GM23338 (cell line): ENCODE measurements around the gene SMC5. TPM values are rescaled to one million over a fixed set of nuclear protein-coding genes. Genes with fewer than 3 reads are reported as not detected.

Source experiments
- ATAC-seq: fragments of 200-7000 bp; cut with Tn5 transposase; 3 replicates; pipeline ENCODE4 v1.9.1; 2020
- DNase-seq: peaks from one replicate; pipeline ENCODE4 v3.0.0-alpha.2; 2015; ENCODE audit warnings: low spot score
- H2AFZ ChIP-seq: fragments of 200-600 bp; sonication (generic); 2 replicates; pipeline ENCODE4 v1.8.0; 2016; ENCODE audit warnings: antibody characterized with exemption, mild to moderate bottlenecking, moderate library complexity
- H3F3A ChIP-seq: fragments of 200-600 bp; sonication (generic); replicated peaks from 2 replicates; pipeline ENCODE4 v1.8.0; 2017; ENCODE audit warnings: antibody characterized with exemption, mixed run types, low read depth
- H3K27ac ChIP-seq: fragments of 200-600 bp; sonication (generic); 2 replicates; pipeline ENCODE4 v1.6.1; 2016; ENCODE audit warnings: low read depth
- H3K27me3 ChIP-seq: fragments of 200-600 bp; sonication (generic); 2 replicates; pipeline ENCODE4 v1.8.0; 2016; ENCODE audit warnings: mild to moderate bottlenecking, mixed run types, moderate library complexity; ENCODE audit not compliant: insufficient read depth
- H3K36me3 ChIP-seq: fragments of 200-600 bp; sonication (generic); 2 replicates; pipeline ENCODE4 v1.8.0; 2016; ENCODE audit warnings: mild to moderate bottlenecking; ENCODE audit not compliant: insufficient read depth
- H3K4me1 ChIP-seq: fragments of 200-600 bp; sonication (generic); 2 replicates; pipeline ENCODE4 v1.8.0; 2016; ENCODE audit warnings: mild to moderate bottlenecking, moderate library complexity; ENCODE audit not compliant: insufficient read depth
- H3K4me2 ChIP-seq: fragments of 200-600 bp; sonication (generic); 2 replicates; pipeline ENCODE4 v1.7.1; 2017; ENCODE audit warnings: mixed run types
- H3K4me3 ChIP-seq: fragments of 200-600 bp; sonication (generic); 2 replicates; pipeline ENCODE4 v1.6.1; 2016; ENCODE audit warnings: mixed run types
- H3K79me2 ChIP-seq: fragments of 200-600 bp; sonication (generic); replicated peaks from 2 replicates; pipeline ENCODE4 v1.8.0; 2017; ENCODE audit warnings: mild to moderate bottlenecking; ENCODE audit not compliant: insufficient read depth
- H3K9me2 ChIP-seq: fragments of 200-600 bp; sonication (generic); 2 replicates; pipeline ENCODE4 v1.8.0; 2017; ENCODE audit not compliant: insufficient read depth
- H4K20me1 ChIP-seq: fragments of 200-600 bp; sonication (generic); replicated peaks from 2 replicates; pipeline ENCODE4 v1.8.0; 2017; ENCODE audit warnings: mild to moderate bottlenecking; ENCODE audit not compliant: insufficient read depth
- H3K27ac Mint-ChIP-seq: 2 replicates; pipeline ENCODE4 v1.8.0; 2020; ENCODE audit warnings: inconsistent platforms, mild to moderate bottlenecking, moderate library complexity, mixed read lengths
- H3K27me3 Mint-ChIP-seq: 3 replicates; pipeline ENCODE4 v1.8.0; 2022; ENCODE audit warnings: low read depth, mild to moderate bottlenecking, moderate library complexity, mixed read lengths, inconsistent platforms; ENCODE audit not compliant: insufficient read depth, poor library complexity
- H3K36me3 Mint-ChIP-seq: 3 replicates; pipeline ENCODE4 v1.8.0; 2021; ENCODE audit warnings: low read depth, mild to moderate bottlenecking, inconsistent platforms, moderate library complexity, mixed read lengths
- H3K4me1 Mint-ChIP-seq: 3 replicates; pipeline ENCODE4 v1.8.0; 2020; ENCODE audit warnings: mild to moderate bottlenecking, inconsistent platforms, mixed read lengths
- H3K4me3 Mint-ChIP-seq: 3 replicates; pipeline ENCODE4 v1.8.0; 2021; ENCODE audit warnings: moderate library complexity, mild to moderate bottlenecking, inconsistent platforms, mixed read lengths
- H3K9me3 Mint-ChIP-seq: 3 replicates; pipeline ENCODE4 v1.8.0; 2020; ENCODE audit warnings: moderate library complexity, mild to moderate bottlenecking, inconsistent platforms, mixed read lengths
- CREB1 ChIP-seq: fragments of 250-450 bp; sonication (Bioruptor Pico); IDR thresholded peaks from 2 replicates; pipeline ENCODE4 v1.5.0; 2020; ENCODE audit warnings: low read depth, mild to moderate bottlenecking, moderate library complexity
- CTCF ChIP-seq, 2 experiments: fragments of 200-600 bp in 1 of 2; sonication (generic) in 1 of 2; conservative IDR thresholded peaks; 2 replicates each; pipeline versions ENCODE4 v1.5.1 to v1.6.1; 2016 to 2017; ENCODE audit warnings: antibody characterized with exemption in 2 of 2, low read depth in 2 of 2, mild to moderate bottlenecking in 2 of 2, moderate library complexity in 1 of 2
- EZH2 ChIP-seq: fragments of 200-600 bp; sonication (generic); IDR thresholded peaks from one replicate; pipeline ENCODE4 v1.8.0; 2017; ENCODE audit warnings: antibody characterized with exemption, mild to moderate bottlenecking, low read depth; ENCODE audit not compliant: unreplicated experiment
- REST ChIP-seq: IDR thresholded peaks from one replicate; pipeline ENCODE4 v1.6.1; 2018; ENCODE audit warnings: antibody characterized with exemption; ENCODE audit not compliant: unreplicated experiment
- STAT1 ChIP-seq: IDR thresholded peaks from one replicate; pipeline ENCODE4 v1.6.1; 2016; ENCODE audit warnings: antibody characterized with exemption; ENCODE audit not compliant: unreplicated experiment
- ZNF462 ChIP-seq: fragments of 250-450 bp; sonication (Bioruptor Pico); IDR thresholded peaks from 2 replicates; pipeline ENCODE4 v1.5.0; 2020; ENCODE audit warnings: mild to moderate bottlenecking, moderate library complexity
- polyA plus RNA-seq: library from polyadenylated mRNA; unstranded; fragments of >200 nt; fragmentation: Nextera tagmentation; extraction: Ambion mirVana; gene quantifications from 2 replicates; pipeline ENCODE4 v1.2.1, GENCODE V29; 2016
- total RNA-seq: library from RNA; depleted of rRNA; stranded (reverse); fragments of >200 nt; shearing (Covaris generic); gene quantifications from 2 replicates; pipeline ENCODE4 v1.2.3, GENCODE V29; 2014

Gene SMC5
- total and polyA plus RNA-seq, 2 experiments from 2014 or later: 27.9 to 29.0 TPM

GRCh38 chr9:70228611-70229010 lies 30.2 kb upstream of the SMC5 start:
- Histone ChIP-seq H3K9me2 (no peaks in the 10 kb centered on the region), H3K4me1 (no peaks in the 10 kb centered on the region), H3F3A (no peaks in the 10 kb centered on the region), H3K27me3 (no peaks in the 10 kb centered on the region), H3K36me3 (no peaks in the 10 kb centered on the region), H3K79me2 (no peaks in the 10 kb centered on the region), H4K20me1 (no peaks in the 10 kb centered on the region), H3K4me2 (no peak overlapping the region), H2AFZ (no peak overlapping the region), H3K4me3 (no peak overlapping the region), H3K27ac (no peak overlapping the region)
- no peaks in the 10 kb centered on the region for H3K27me3 Mint-ChIP-seq
- peaks cover 4% of the 10 kb centered on the region; the same call in 2 of the 3 replicates for H3K4me1 Mint-ChIP-seq
- no peak for TF ChIP-seq REST
- no peak for TF ChIP-seq CREB1 (CRISPR knock-in tag)
- TF ChIP-seq CTCF (conservative IDR thresholded peaks at IDR 0.05; ENCODE audit: low read depth in 2 of 2): no peak
- TF ChIP-seq STAT1: no peak
- TF ChIP-seq EZH2: no peak
- TF ChIP-seq ZNF462 (CRISPR knock-in tag): no peak
- no peak for ATAC-seq
- H3K9me3 Mint-ChIP-seq: peaks cover 5% of the 10 kb centered on the region
- no peak overlapping the region for H3K27ac Mint-ChIP-seq
- H3K36me3 Mint-ChIP-seq: peaks cover 12% of the 10 kb centered on the region
- no peak overlapping the region for H3K4me3 Mint-ChIP-seq
- DNase-seq: no peak
